K562 (cell line): ENCODE measurements around the gene SPAG4. TPM values are rescaled to one million over a fixed set of nuclear protein-coding genes. Genes with fewer than 3 reads are reported as not detected.

Experiments used
- CCAR2 ChIP-seq: fragments of 200-400 bp; formaldehyde crosslinking; IDR thresholded peaks from 2 replicates; pipeline ENCODE4 v1.6.1; 2017; ENCODE audit warnings: mild to moderate bottlenecking, low read depth, low read length
- ESRRA ChIP-seq: fragments of 450-650 bp; IDR thresholded peaks from 2 replicates; pipeline ENCODE4 v1.6.1; 2014; ENCODE audit warnings: low read depth, mild to moderate bottlenecking, moderate library complexity, borderline replicate concordance
- FOXM1 ChIP-seq, 2 experiments: fragments of 450-650 bp in 1 of 2; sonication (generic) in 1 of 2; formaldehyde crosslinking in 1 of 2; IDR thresholded peaks; 2 replicates each; pipeline versions ENCODE4 v1.6.1 to v1.9.0; 2017 to 2022; ENCODE audit warnings: low read depth in 2 of 2, mild to moderate bottlenecking in 2 of 2, missing genetic modification reagents in 1 of 2, moderate library complexity in 1 of 2
- FOXP4 ChIP-seq: sonication (generic); formaldehyde crosslinking; IDR thresholded peaks from 2 replicates; pipeline ENCODE4 v1.8.0; 2022; ENCODE audit warnings: mild to moderate bottlenecking, missing genetic modification reagents, borderline replicate concordance
- HMGN3 ChIP-seq: IDR thresholded peaks from 2 replicates; pipeline ENCODE4 v1.6.1; 2011; ENCODE audit warnings: borderline replicate concordance, low read depth, mild to moderate bottlenecking, mixed read lengths, low read length; ENCODE audit not compliant: insufficient read length; ENCODE audit errors: extremely low read depth
- ID3 ChIP-seq, 2 experiments: fragments of 250-450 bp in 1 of 2; fragments of 450-650 bp in 1 of 2; sonication (Bioruptor Pico) in 1 of 2; IDR thresholded peaks; 2 replicates each; pipeline versions ENCODE4 v1.6.1 to v1.8.0; 2016 to 2021; ENCODE audit warnings: mild to moderate bottlenecking in 2 of 2, moderate library complexity in 2 of 2, missing compliant biosample characterization in 1 of 2, missing genetic modification characterization in 1 of 2
- RNF219 ChIP-seq: fragments of 250-450 bp; sonication (Bioruptor Pico); IDR thresholded peaks from 2 replicates; pipeline ENCODE4 v1.5.0; 2022; ENCODE audit warnings: mild to moderate bottlenecking
- SMAD4 ChIP-seq: fragments of 250-450 bp; sonication (Bioruptor Pico); conservative IDR thresholded peaks from 2 replicates; pipeline ENCODE4 v1.8.0; 2021; ENCODE audit warnings: inconsistent platforms, mild to moderate bottlenecking, moderate library complexity
- TAF1 ChIP-seq: IDR thresholded peaks from 2 replicates; pipeline ENCODE4 v1.6.1; 2011; ENCODE audit warnings: mild to moderate bottlenecking, low read length, moderate library complexity; ENCODE audit not compliant: insufficient read depth, control insufficient read depth, severe bottlenecking; ENCODE audit errors: extremely low read depth
- YY1 ChIP-seq, 3 experiments: IDR thresholded peaks; 2 replicates each; pipeline ENCODE4 v1.6.1; 2011; ENCODE audit warnings: low read length in 2 of 3, mild to moderate bottlenecking in 2 of 3, moderate library complexity in 2 of 3, borderline replicate concordance in 1 of 3, control low read depth in 1 of 3, low read depth in 1 of 3; ENCODE audit not compliant: insufficient read depth in 3 of 3, insufficient replicate concordance in 2 of 3, control insufficient read depth in 1 of 3, insufficient read length in 1 of 3; ENCODE audit errors: extremely low read depth in 1 of 3
- ZNF121 ChIP-seq: sonication (generic); formaldehyde crosslinking; conservative IDR thresholded peaks from 2 replicates; pipeline ENCODE4 v1.8.0; 2022; ENCODE audit warnings: missing genetic modification reagents
- ZNF431 ChIP-seq: sonication (generic); formaldehyde crosslinking; IDR thresholded peaks from 2 replicates; pipeline ENCODE4 v1.8.0; 2022; ENCODE audit warnings: mild to moderate bottlenecking, missing genetic modification reagents
- ZNF592 ChIP-seq: fragments of 450-650 bp; IDR thresholded peaks from 2 replicates; pipeline ENCODE4 v1.6.1; 2017; ENCODE audit warnings: antibody characterized with exemption, mild to moderate bottlenecking
- ZNF707 ChIP-seq: fragments of 250-450 bp; sonication (Bioruptor Pico); conservative IDR thresholded peaks from 2 replicates; pipeline ENCODE4 v1.8.0; 2022; ENCODE audit warnings: inconsistent platforms, mild to moderate bottlenecking, moderate library complexity
- polyA plus RNA-seq, 8 experiments: library from polyadenylated mRNA; depleted of rRNA in 4 of 8; stranded (reverse) in 5 of 8; unstranded in 3 of 8; fragments of >200 nt; fragmentation: Nextera tagmentation in 2 of 8; fragmentation: Illumina TruSeq in 1 of 8; extraction: Ambion mirVana in 2 of 8; extraction: Trizol in 1 of 8; gene quantifications; 2 replicates each; pipeline versions ENCODE4 v1.2.1 to v1.2.3, GENCODE V29; 2011 to 2014; ENCODE audit warnings: inconsistent platforms in 1 of 8, missing spikeins in 1 of 8
- total RNA-seq, 7 experiments: library from RNA; depleted of rRNA in 6 of 7; stranded (reverse); fragments of >200 nt in 6 of 7; fragmentation: Illumina TruSeq in 2 of 7; extraction: Trizol in 2 of 7; gene quantifications; 2 replicates each; pipeline versions ENCODE4 v1.2.1 to v1.2.3, GENCODE V29; 2011 to 2021; ENCODE audit warnings: low replicate concordance in 1 of 7

The SPAG4 gene
- total and polyA plus RNA-seq, 9 of the 15 experiments (the other 6 are each of a cell fraction or from before 2014, with no cell fraction given): 1.6 to 11.4 (median 4.6) TPM

- TF ChIP-seq ID3 (CRISPR knock-in tag; IDR thresholded peaks at IDR 0.05) (no peak), ID3 (tag; IDR thresholded peaks at IDR 0.05) (peak; percentile 81), TAF1 (peak; percentile 52), ZNF592 (peak; percentile 78), CCAR2 (no peak), ZNF121 (CRISPR knock-in tag) (peak; percentile 86; the same call in 1 of the 2 replicates), FOXP4 (peak; percentile 42; the same call in 1 of the 2 replicates), RNF219 (CRISPR knock-in tag) (no peak), ZNF431 (CRISPR knock-in tag) (peak; percentile 47; the same call in 1 of the 2 replicates), YY1 (IDR thresholded peaks at IDR 0.05; ENCODE audit: borderline replicate concordance in 1 of 3, control insufficient read depth in 1 of 3, extremely low read depth in 1 of 3, insufficient read depth in 3 of 3, insufficient read length in 1 of 3, insufficient replicate concordance in 2 of 3, low read depth in 1 of 3, low read length in 2 of 3) (peak; percentile 5 to 47 (median 6)), ESRRA (peak; percentile 72), SMAD4 (CRISPR knock-in tag) (peak; percentile 83), FOXM1 (IDR thresholded peaks at IDR 0.05; ENCODE audit: low read depth) (no peak), FOXM1 (CRISPR knock-in tag; IDR thresholded peaks at IDR 0.05; ENCODE audit: low read depth) (no peak), ZNF707 (CRISPR knock-in tag) (no peak), HMGN3 (peak; percentile 60)
Measured at GRCh38 chr20:35615667-35616464, at the start of gene SPAG4 (continued).
